Measurements from ENCODE around the gene C1orf159. TPM values are rescaled to one million over a fixed set of nuclear protein-coding genes. Genes with fewer than 3 reads are reported as not detected.

Gene C1orf159
- total RNA-seq, 6 experiments from 2014 or later: 4.0 to 7.7 (median 6.4) TPM

DNA sequence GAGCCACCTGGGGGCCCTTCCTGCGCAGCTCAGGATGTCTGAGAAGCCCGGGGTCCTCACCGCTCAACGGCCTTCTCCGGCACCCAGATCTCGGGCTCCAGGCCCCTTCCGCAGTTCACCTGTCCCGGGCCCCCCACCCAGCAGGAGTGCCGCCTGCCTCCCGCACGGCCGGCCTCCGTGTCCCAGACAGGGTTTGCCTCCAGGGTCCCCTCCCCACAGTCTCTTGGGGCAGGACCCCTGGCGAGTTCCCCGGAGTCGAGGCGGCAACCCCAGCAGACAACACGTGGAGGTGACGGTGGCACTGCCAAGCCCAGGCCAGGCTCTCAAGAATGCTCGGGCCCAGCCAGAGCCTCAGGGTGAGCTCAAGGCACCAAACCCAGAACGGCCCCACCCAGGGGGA, 35.4 kb upstream of the C1orf159 start:
- TF ChIP-seq POLR2A (IDR thresholded peaks at IDR 0.05): no peak
- TF ChIP-seq, protein P1, sequence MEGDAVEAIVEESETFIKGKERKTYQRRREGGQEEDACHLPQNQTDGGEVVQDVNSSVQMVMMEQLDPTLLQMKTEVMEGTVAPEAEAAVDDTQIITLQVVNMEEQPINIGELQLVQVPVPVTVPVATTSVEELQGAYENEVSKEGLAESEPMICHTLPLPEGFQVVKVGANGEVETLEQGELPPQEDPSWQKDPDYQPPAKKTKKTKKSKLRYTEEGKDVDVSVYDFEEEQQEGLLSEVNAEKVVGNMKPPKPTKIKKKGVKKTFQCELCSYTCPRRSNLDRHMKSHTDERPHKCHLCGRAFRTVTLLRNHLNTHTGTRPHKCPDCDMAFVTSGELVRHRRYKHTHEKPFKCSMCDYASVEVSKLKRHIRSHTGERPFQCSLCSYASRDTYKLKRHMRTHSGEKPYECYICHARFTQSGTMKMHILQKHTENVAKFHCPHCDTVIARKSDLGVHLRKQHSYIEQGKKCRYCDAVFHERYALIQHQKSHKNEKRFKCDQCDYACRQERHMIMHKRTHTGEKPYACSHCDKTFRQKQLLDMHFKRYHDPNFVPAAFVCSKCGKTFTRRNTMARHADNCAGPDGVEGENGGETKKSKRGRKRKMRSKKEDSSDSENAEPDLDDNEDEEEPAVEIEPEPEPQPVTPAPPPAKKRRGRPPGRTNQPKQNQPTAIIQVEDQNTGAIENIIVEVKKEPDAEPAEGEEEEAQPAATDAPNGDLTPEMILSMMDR (IDR thresholded peaks at IDR 0.05): no peak
- H3K27ac ChIP-seq: no peak overlapping the region
- H3K36me3 ChIP-seq: no peaks in the 10 kb centered on the region
- no peak overlapping the region for H3K4me3 ChIP-seq
- intact Hi-C loops (cut with DNase I): no loop called here
- no peaks in the 10 kb centered on the region for H3K4me1 ChIP-seq
- H3K27me3 ChIP-seq: no peaks in the 10 kb centered on the region
- H3K9me3 ChIP-seq: no peaks in the 10 kb centered on the region
- ATAC-seq (no peak), DNase-seq (no peak)
- WGBS (ENCODE audit: insufficient coverage, low coverage, low lambda C conversion rate, missing lambda C conversion rate): 90% methylated on average over 2 of the region's 21 CpGs

DNA sequence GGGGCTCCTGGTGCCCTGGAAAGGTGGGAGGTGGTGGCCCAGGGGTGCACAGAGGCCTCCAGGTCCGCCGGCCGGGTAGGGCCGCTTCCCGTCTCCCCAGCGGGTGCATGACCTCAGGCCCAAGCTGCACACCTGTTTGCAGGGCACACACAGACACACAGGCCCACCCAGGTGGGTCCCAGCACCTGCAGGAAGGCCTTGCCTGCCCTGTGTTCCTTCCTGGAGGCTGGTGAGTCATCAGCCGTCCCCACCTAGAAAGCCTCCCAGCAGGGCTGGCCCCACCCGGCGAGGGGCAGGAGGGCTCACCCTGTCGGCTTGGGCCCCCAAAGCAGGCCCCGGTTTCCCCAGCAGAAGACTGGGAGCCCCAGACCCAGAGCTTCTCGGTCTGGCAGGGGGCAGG, 34.2 kb upstream of the C1orf159 start:
- DNase-seq (no peak), ATAC-seq (no peak)
- no peaks in the 10 kb centered on the region for H3K36me3 ChIP-seq
- H3K9me3 ChIP-seq: no peaks in the 10 kb centered on the region
- H3K27ac ChIP-seq: no peak overlapping the region
- H3K4me1 ChIP-seq: no peaks in the 10 kb centered on the region
- TF ChIP-seq POLR2A (IDR thresholded peaks at IDR 0.05): no peak
- TF ChIP-seq, protein P1 (IDR thresholded peaks at IDR 0.05): no peak
- intact Hi-C loops (cut with DNase I): no loop called here
- no peak overlapping the region for H3K4me3 ChIP-seq
- H3K27me3 ChIP-seq: no peaks in the 10 kb centered on the region
- WGBS (ENCODE audit: insufficient coverage, low coverage, low lambda C conversion rate, missing lambda C conversion rate): 90% methylated on average over 2 of the region's 12 CpGs

DNA sequence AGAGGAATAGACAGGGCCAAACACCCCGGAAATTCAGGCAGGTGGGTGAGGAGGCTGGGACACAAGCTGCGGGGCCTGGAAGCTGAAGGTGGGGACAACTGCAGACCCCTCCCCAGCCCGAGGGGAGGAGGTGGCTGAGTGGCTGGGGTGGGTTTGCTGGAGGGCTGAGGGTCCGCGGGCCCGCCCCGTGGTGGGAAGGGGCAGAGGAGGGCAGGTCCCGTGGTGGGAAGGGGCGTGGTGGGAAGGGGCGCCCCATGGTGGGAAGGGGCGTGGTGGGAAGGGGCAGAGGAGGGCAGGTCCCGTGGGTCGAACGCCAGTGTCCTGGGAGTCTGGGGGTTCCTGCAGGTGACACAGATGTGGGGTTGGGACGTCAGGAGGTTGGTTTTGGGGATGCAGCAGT, 33.5 kb upstream of the C1orf159 start:
- DNase-seq (no peak), ATAC-seq (no peak)
- intact Hi-C loops (cut with DNase I): no loop called here
- 79% methylated on average over 9 of the region's 15 CpGs for WGBS (ENCODE audit: insufficient coverage, low coverage, low lambda C conversion rate, missing lambda C conversion rate)
- no peak overlapping the region for H3K4me3 ChIP-seq
- no peaks in the 10 kb centered on the region for H3K4me1 ChIP-seq
- no peaks in the 10 kb centered on the region for H3K9me3 ChIP-seq
- no peaks in the 10 kb centered on the region for H3K27me3 ChIP-seq
- no peak for TF ChIP-seq POLR2A (IDR thresholded peaks at IDR 0.05)
- TF ChIP-seq, protein P1 (IDR thresholded peaks at IDR 0.05): no peak
- H3K36me3 ChIP-seq: no peaks in the 10 kb centered on the region
- no peak overlapping the region for H3K27ac ChIP-seq

DNA sequence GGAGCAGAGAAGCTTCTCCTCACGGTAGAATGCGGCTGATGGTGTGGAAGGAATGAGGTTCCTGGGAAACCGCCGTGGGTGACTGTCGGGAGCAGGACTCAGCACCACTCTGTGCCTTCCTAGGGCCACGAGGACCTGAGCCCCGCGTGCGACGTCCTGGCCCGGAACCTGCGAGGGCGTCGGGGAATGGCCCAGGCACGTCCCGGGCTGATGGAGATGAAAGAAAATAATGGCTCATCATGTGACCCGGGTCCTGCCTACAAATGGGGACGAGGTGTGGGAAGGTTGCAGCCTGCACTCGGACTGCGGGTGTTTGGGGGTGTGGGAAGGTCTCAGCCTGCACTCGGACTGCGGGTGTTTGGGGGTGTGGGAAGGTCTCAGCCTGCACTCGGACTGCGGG, 32.7 kb upstream of the C1orf159 start:
- Histone ChIP-seq H3K9me3 (no peaks in the 10 kb centered on the region), H3K4me3 (no peak overlapping the region), H3K4me1 (no peaks in the 10 kb centered on the region), H3K27ac (no peak overlapping the region), H3K27me3 (no peaks in the 10 kb centered on the region), H3K36me3 (no peaks in the 10 kb centered on the region)
- DNase-seq: no peak
- ATAC-seq: no peak
- no peak for TF ChIP-seq POLR2A (IDR thresholded peaks at IDR 0.05)
- TF ChIP-seq, protein P1 (IDR thresholded peaks at IDR 0.05): no peak
- 80% methylated on average over 4 of the region's 24 CpGs for WGBS (ENCODE audit: insufficient coverage, low coverage, low lambda C conversion rate, missing lambda C conversion rate)
- intact Hi-C loops (cut with DNase I): no loop called here

DNA sequence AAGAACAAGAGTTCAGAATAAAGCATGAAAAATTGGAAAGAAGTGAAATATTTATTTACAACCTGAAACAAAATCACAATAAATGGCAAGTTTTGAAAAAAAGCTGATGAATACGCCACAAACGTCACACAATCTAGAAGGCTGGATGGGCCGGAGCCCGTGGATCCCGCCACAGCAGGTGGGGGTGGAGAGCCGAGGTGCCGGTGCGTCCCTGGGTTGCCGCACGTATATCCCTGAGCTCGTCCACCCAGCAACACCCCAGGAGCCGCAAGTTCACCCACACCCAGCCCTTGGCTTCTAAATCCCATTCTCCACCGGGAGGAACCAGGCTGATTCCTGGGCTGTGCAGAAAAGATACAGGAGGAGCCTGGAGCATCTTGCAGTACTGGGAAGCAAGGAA, 32.2 kb upstream of the C1orf159 start:
- TF ChIP-seq, protein P1 (IDR thresholded peaks at IDR 0.05): no peak
- TF ChIP-seq POLR2A (IDR thresholded peaks at IDR 0.05): no peak
- DNase-seq (no peak), ATAC-seq (no peak)
- intact Hi-C loops (cut with DNase I): no loop called here
- H3K27me3 ChIP-seq: no peaks in the 10 kb centered on the region
- WGBS (ENCODE audit: insufficient coverage, low coverage, low lambda C conversion rate, missing lambda C conversion rate): 100% methylated on average over 4 of the region's 13 CpGs
- no peaks in the 10 kb centered on the region for H3K4me1 ChIP-seq
- no peak overlapping the region for H3K4me3 ChIP-seq
- no peak overlapping the region for H3K27ac ChIP-seq
- H3K9me3 ChIP-seq: no peaks in the 10 kb centered on the region
- no peaks in the 10 kb centered on the region for H3K36me3 ChIP-seq

All from right lobe of liver (tissue), 6 donors.